ENCODE results near the gene NDUFS1.
"Not testable (repeated sequence)": the region's sequence is repeated elsewhere in the genome, so short reads cannot be mapped to it uniquely, and the experiment has no call there.

Gene NDUFS1

DNA sequence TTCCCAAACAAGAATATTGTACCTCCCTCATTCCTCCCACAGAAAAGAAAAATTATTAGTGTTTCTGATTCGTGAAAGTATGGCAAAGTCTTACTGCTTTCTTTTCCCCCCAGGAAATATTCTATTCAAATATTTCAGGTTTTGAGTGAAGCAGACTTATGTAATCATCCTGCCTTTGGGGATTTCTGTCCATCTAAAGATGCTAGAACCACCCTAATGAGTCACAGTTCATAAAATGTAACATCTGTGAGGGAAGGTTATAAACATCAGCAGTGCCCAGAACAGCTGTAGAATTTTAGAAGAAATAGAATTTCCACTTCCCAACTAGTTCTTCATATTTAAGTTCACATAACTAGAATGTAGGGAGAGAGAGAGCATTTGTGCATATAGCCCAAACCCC, 39.4 kb upstream of the NDUFS1 start:
- no peak overlapping the region for H3K4me3 ChIP-seq (ENCODE audit: control insufficient read depth, low read depth, low read length)

DNA sequence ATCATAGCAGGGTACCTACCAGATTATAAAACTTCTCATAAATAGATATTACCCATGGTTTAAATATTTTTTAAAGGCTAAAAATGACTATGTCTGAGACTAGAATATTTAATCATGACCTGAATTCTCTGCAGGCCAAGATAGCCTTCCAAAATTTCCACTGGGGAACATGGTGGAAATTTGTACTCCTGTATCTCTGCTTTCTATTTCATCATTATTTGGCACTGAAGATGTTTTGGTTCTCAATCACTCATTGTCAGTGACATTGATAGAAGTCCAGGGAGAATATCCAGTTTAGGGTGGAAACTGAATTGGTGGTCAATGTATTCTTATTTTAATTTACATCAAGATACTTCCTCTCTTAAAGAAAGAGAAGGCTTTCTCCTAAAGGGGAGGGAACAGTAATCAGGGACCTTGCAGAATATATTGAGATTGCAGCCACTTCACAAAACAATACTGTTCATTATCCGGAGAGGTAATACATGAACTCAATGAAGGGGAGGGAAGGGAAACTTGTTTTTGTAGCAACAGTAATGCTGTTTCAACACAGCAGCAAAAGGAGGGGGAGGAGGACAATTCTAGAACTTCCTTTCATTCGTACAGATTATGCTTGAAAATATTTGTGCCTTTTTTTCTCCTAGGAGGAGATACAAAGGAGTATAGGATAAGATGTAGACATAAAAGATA, 34.6 kb upstream of the NDUFS1 start:
- TF ChIP-seq, protein P1, sequence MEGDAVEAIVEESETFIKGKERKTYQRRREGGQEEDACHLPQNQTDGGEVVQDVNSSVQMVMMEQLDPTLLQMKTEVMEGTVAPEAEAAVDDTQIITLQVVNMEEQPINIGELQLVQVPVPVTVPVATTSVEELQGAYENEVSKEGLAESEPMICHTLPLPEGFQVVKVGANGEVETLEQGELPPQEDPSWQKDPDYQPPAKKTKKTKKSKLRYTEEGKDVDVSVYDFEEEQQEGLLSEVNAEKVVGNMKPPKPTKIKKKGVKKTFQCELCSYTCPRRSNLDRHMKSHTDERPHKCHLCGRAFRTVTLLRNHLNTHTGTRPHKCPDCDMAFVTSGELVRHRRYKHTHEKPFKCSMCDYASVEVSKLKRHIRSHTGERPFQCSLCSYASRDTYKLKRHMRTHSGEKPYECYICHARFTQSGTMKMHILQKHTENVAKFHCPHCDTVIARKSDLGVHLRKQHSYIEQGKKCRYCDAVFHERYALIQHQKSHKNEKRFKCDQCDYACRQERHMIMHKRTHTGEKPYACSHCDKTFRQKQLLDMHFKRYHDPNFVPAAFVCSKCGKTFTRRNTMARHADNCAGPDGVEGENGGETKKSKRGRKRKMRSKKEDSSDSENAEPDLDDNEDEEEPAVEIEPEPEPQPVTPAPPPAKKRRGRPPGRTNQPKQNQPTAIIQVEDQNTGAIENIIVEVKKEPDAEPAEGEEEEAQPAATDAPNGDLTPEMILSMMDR (conservative IDR thresholded peaks at IDR 0.05; ENCODE audit: control insufficient read depth, insufficient read depth, low read depth, low read length), result no peak
- no peak overlapping the region for H3K4me3 ChIP-seq (ENCODE audit: control insufficient read depth, low read depth, low read length)
- DNase-seq (ENCODE audit: low read depth), result no peak

More for the DNA sequence above, 39.4 kb upstream of the NDUFS1 start:
- DNase-seq (ENCODE audit: low read depth), result peak; percentile 70
- TF ChIP-seq, protein P1 (conservative IDR thresholded peaks at IDR 0.05; ENCODE audit: control insufficient read depth, insufficient read depth, low read depth, low read length), result no peak

GRCh38 chr2:206192157-206192556, 32.9 kb upstream of the NDUFS1 start:
- TF ChIP-seq, protein P1 (conservative IDR thresholded peaks at IDR 0.05; ENCODE audit: control insufficient read depth, insufficient read depth, low read depth, low read length), result no peak
- no peak for DNase-seq (ENCODE audit: low read depth)
- H3K4me3 ChIP-seq (ENCODE audit: control insufficient read depth, low read depth, low read length), result no peak overlapping the region

GRCh38 chr2:206190689-206191088, 31.4 kb upstream of the NDUFS1 start:
- no peak for DNase-seq (ENCODE audit: low read depth)
- no peak overlapping the region for H3K4me3 ChIP-seq (ENCODE audit: control insufficient read depth, low read depth, low read length)
- TF ChIP-seq, protein P1 (conservative IDR thresholded peaks at IDR 0.05; ENCODE audit: control insufficient read depth, insufficient read depth, low read depth, low read length), result no peak

DNA sequence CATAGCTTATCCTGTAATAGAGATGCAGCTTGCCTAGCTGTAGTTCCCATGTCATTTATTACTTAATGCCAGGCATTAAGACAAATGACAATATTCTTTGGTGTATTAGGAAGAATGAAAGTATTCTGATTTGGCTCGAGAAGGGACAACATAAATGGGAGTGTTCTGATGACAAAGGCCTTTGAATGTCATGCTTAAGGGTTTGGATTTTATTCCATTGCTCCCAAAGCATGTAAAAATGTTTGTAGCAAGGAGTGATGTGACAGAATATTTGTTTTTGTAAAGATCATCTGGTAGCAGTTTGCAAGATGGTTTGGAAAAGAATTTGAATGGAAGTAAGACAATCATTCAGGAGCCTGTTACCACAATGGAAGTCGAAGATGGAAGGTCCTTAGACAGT, 30.9 kb upstream of the NDUFS1 start:
- DNase-seq (ENCODE audit: low read depth), result no peak
- TF ChIP-seq, protein P1 (conservative IDR thresholded peaks at IDR 0.05; ENCODE audit: control insufficient read depth, insufficient read depth, low read depth, low read length), result no peak
- no peak overlapping the region for H3K4me3 ChIP-seq (ENCODE audit: control insufficient read depth, low read depth, low read length)

DNA sequence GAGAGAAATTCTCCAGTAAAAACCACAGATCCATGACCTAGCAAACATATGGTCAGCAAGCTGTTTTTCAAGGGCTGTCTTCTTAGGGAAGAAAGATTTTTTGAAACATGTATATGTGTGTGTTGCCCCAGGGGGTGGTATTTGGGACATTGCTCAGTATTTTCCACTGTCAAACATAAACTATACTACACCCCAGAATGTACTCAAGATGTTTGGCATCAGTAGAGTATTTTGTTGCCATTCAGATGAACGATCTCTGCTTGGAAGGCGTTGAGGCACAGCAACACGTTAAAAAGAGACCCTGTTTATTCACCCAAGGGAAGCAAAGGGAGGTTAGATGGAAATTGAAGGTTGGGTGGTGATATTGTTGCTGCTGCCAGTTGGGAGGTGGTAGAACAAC, 30.4 kb upstream of the NDUFS1 start:
- H3K4me3 ChIP-seq (ENCODE audit: control insufficient read depth, low read depth, low read length), result no peak overlapping the region
- DNase-seq (ENCODE audit: low read depth), result no peak
- TF ChIP-seq, protein P1 (conservative IDR thresholded peaks at IDR 0.05; ENCODE audit: control insufficient read depth, insufficient read depth, low read depth, low read length), result no peak

DNA sequence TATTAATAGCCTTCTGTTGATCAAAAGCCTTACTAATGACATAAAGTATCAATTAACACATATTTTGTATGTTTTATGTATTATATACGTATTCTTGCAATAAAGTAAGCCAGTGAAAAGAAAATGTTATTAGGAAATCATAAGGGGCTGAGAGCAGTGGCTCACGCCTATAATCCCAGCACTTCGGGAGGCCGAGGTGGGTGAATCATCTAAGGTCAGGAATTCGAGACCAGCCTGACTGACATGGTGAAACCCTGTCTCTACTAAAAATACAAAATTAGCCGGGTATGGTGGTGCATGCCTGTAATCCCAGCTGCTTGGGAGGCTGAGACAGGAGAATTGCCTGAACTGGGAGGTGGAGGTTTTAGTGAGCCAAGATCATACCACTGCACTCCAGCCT, 22.3 kb upstream of the NDUFS1 start:
- DNase-seq (ENCODE audit: low read depth); H3K4me3 ChIP-seq (ENCODE audit: control insufficient read depth, low read depth, low read length): not testable (repeated sequence)
